DMS153 treated with DMSO at 0.1 percent for 48 hours (cell line): Measurements from ENCODE around the gene ASCL1.

ENCODE experiments used
- DNase-seq: peaks from one replicate; lab custom pipeline; 2025; ENCODE audit not compliant: unreplicated experiment; lab: John Stamatoyannopoulos, UW

Gene ASCL1

DNA sequence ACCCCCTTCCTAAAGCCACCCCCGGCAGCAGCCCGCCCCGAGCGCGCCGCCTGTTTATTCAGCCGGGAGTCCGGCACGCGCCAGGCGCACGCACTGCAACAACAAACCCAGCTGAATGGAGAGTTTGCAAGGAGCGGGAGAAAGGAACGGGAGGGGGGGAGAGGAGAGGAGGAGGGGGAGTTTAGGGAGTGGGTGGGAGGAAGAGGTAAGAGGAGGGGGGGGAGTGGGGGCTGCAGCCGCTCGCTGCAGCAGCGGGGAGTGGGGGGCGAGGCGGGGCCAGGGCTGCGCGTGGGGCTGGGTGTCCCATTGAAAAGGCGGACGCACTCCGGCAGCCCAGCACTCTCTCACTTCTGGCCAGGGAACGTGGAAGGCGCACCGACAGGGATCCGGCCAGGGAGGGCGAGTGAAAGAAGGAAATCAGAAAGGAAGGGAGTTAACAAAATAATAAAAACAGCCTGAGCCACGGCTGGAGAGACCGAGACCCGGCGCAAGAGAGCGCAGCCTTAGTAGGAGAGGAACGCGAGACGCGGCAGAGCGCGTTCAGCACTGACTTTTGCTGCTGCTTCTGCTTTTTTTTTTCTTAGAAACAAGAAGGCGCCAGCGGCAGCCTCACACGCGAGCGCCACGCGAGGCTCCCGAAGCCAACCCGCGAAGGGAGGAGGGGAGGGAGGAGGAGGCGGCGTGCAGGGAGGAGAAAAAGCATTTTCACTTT is at the start of gene ASCL1:
ASCL1 (plus strand) TSS at position 336 of the 712 bp plus-strand sequence. CDS start 571 bp downstream, outside the sequence.
- DNase-seq: peak; percentile 83

- no peak for DNase-seq
These were observed 49.6 kb upstream of the ASCL1 start for GRCh38 chr12:102907918-102908317.

DNA sequence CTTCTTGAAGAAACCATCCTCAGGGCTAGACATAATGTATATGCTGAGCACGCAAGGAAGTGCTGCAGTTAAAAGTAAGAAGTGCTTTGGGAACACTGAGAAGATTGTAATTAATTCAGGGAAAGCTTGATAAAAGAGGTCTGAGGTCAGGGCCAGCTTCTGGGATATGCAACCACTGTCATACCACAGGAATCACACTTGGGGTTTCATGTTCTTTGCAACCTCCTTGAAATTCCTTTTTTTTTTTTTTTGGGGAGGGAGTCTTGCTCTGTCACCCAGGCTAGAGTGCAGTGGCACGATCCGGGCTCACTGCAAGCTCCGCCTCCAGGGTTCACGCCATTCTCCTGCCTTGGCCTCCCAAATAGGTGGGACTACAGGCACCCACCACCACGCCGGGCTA is 47.3 kb upstream of the ASCL1 start:
- DNase-seq: no peak

DNA sequence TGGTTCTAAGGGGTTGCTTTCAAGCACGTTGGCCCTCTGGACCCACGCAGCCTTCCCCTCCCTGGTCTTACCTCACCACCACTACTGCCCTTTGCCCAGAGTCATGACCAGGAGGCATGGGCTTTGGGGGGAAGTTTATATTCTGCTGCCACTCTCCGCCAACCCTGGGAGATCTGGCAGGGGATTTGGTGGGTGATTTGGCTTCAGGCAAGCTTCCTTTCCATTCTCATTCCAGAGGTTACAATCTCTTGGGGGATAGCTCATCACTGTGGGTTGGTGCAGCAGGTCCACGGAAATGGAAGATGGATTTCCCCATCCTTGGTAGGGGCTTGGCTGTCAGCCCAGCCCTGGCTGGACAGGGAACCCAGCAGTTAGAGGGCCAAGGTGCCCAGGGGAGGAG is 46.7 kb upstream of the ASCL1 start:
- no peak for DNase-seq

- no peak for DNase-seq
These were observed 46.2 kb upstream of the ASCL1 start for GRCh38 chr12:102911320-102911719.

DNA sequence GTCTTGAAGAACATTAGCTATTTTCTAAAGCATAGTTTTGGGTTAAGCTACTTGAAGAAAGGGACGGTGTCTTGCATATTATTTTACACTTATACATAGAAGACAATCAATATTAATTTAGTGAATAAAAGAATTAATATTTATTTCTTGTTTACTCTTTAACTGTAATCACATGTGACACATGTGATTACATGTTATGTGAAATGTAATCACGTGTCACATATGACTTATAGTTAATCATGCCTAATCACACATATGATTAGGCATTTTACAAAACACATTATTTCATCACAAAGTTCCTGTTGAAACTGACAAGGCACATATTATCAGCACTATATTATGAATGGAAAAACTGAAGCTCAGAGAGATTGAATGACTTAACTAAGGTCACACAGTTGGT is 45.2 kb upstream of the ASCL1 start:
- DNase-seq: no peak

DNA sequence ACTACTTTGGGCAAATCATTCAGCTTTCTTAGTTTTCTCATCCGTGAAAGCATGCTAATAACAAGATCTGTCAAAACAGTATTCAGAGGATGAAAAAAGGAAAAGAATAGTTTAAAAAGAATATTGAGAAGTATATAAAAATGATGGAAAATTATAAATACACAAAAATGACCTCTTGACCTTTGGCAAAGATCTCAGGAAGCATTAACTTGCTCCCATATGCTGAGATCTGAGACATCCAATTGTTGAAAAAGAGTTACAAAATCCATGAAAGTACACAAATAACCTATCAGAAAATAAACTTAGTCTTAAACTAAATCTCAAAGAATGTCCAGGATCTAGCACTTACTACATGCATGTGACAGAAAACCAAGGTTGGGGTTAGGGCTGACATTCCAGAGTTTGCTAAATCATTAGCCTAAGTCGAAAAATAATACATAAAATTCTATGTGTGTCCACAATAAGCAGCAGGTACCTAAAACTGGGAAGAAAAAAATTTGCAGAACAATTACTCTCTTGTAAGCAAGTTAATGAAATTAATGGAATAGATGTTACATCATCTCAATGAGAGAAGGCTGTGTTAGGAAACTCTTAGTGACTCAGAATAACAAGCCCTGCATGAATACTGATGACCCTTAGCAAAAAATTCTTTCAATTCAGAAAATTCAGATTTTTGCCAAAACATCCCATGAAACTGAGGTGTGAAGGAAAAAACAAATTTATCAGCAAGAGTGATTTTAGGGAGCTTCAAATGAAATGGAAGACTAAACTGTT is 43.8 kb upstream of the ASCL1 start:
- DNase-seq: no peak

- no peak for DNase-seq
These were observed 41.0 kb upstream of the ASCL1 start for GRCh38 chr12:102916252-102917025.

GRCh38 chr12:102917026-102917787 is 40.3 kb upstream of the ASCL1 start, which contains the start of gene PAH:
TSS of gene PAH (minus strand) at chr12:102917244. CDS start at chr12:102917130, 114 bp downstream.
- DNase-seq: peak; percentile 62

GRCh38 chr12:102918840-102919239 is 38.6 kb upstream of the ASCL1 start:
- DNase-seq: no peak

DNA sequence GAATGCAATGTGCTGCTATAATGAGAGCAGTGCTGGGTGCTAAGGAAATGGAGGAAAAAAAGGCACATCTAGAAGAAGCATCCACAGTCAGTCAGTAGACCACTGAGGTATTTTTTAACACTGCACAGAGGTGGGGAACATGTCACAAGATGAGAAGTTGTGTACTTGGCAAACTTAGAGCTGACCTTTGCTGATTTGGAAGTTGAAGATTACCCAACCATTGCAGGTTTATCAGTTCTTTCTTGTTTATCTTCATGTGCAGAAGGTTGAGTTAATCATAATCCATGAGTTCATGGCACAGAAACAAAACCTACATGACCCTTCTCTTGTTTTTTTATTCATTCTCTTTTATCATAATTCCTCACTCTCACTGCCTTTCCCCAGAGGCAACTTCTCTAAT is 37.2 kb upstream of the ASCL1 start:
- no peak for DNase-seq

DNA sequence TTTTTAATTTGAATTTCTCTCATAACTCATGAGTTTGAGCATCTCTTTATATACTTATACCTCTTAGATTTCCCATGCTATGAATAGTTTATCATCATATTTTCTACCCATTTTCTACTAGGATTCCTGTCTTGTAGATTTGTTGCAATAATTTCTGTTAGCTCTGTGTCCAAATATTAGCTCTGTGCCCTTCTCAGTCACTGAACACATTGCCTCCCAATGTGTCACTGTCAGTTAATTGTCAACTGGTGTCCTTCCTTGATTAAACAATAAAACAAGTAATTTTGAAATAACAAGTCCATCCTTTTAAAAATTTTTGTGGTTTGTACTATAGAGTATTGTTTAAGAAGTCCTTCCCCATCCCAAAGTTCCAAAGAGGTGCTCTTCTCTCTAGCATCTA is 36.2 kb upstream of the ASCL1 start:
- DNase-seq: no peak

DNA sequence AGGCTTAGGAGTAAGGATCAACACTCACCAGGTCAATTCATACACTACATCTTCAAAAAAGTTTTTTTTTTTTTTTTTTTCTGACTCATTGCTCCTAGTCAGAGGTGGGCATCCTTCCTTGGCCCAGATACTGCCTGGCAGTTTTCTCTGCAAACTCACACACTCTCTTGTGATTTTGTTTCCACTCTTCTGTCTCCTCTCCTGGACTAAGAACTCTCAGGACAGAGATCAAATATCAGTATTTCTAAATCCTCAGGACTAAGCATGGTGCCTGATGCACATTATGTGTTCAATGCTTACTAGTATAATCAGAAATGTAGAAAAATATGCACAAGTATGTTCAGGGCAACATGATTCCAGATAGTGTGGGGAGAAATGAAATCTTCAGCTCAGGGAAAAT is 30.3 kb upstream of the ASCL1 start:
- no peak for DNase-seq

DNA sequence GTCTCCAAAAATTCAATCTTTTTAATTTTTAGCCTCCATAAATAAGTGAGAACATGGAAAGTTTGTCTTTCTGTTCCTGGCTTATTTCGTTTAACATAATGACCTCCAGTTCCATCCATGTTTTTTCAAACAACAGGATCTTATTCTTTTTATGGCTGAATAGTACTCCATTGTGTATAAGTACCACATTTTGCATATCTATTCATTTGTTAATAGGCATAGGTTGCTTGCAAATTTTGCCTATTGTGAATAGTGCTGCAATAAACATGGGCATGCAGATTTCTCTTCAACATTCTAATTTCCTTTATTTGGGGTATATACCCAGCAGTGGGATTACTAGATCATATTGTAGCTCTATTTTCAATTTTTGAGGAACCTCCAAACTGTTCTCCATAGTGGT is 24.3 kb upstream of the ASCL1 start:
- no peak for DNase-seq

DNA sequence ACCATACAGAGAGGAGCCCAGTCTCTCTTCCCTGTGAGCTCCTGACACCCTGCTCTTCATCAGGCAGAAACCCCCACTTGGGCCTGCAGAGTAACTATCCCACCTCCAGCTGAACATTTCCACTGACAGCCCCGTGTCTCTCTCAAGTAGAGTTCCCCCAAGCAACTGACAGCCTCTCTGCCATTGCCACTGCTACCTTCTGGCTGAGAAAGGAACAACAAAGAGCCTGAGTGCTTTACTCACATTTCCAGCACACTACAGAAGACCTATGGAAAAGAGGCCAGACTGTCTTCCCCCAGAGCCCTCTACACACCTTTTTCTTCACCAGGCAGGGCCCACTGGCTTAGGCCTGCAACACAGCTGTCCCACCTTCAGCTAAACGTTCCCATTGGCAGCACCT is 18.4 kb upstream of the ASCL1 start:
- DNase-seq: no peak

- no peak for DNase-seq
These were observed 17.7 kb upstream of the ASCL1 start for GRCh38 chr12:102939670-102940222.

DNA sequence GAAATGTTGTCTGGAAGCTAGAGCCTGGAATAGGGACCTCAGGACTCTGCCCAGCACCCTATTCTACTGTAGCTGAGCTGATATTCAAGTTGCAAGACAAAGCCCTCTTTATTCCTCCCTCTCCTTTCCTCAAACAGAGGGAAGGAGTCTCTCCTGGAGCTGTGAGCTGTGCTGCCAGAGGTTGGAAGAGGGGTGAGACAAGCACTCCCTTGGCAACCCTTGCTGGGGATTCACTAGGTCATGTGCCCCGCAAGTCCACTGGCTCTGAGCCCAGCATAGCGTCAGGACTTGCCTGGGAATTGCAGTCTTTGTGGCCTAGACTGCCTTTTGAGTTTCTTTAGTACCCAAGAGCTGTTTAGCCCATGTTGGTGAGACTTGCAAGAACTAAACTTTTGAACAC is 11.4 kb upstream of the ASCL1 start:
- DNase-seq: no peak

DNA sequence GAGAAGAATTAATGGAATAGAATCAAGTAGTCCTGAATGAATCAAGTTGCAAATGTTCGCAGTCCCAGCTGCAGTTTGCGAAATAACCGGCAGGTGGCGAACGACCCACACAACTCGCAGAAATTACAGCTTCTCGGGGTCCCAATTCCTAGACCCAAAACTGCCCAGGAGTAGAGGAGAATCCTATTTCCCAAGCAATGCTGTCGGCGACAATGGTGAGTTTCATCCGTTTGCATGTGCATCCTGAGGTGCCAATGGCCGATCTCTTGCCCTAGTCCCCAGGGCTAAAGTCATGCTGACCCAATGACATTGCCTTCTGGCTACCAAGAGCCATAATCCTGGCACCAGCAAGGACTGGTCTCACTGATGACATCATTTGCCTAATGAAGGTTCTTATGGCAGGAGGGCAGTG is 8.5 kb upstream of the ASCL1 start:
- DNase-seq: peak; percentile 84

DNA sequence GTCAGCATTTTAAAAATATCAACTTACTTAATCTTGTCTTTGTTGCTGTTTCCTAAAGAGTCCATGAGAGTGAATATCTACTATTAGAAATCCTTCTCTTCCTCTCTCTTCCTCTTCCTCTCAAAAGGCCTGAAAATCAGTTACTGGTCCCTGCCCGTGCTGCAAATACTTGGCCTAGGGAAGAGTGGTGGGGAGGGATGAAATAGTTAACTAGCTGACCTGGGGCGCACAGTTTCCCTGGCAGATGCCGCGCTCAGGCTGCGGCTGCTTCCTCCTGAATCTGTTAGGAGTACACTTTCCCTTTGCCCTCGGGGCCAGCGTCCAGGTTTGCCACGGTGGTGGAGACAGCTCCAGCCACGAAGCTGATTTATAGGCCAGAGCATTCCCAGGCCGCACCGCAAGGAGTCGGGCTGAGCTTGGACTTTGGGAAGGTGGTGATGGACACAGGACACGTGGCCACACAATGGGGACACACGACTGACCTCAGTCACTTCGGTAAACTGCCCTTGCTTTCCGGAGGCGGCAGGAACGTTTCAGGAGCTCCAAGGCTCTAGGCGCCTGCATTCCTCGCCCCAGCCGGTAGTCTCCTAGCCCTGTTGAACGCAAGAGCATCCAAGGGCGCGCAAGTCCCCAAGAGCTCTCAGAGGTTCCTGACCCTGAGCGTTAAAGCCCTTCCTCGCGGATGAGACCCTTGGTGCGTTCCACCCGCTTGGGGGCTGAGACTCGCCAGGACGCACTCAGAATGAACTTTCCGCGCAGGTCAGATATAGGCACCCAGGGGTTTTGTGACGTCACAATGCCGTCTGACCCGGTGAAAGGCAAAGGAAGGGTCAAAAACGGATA is 7.1 kb upstream of the ASCL1 start:
- DNase-seq: peak; percentile 81
